A673 (cell line): ENCODE measurements around the gene TENM3. TPM values are rescaled to one million over a fixed set of nuclear protein-coding genes. Genes with fewer than 3 reads are reported as not detected.
"Not testable (repeated sequence)": the region's sequence is repeated elsewhere in the genome, so short reads cannot be mapped to it uniquely, and the experiment has no call there.

Experiments
- BruUV-seq: library from RNA; stranded (reverse); fragments of 400-500 nt; replicated peaks from 2 replicates; lab custom pipeline; 2021; lab: Mats Ljungman, UMichigan
- CTCF ChIA-PET: fragments of 300-600 bp; sonication (Branson Sonifier 250); formaldehyde crosslinking; loops from one replicate; lab custom pipeline; 2022; ENCODE audit warnings: antibody characterized with exemption; lab: Charles Lee
- POLR2A ChIA-PET: fragments of 300-600 bp; sonication (Branson Sonifier 250); formaldehyde crosslinking; loops from one replicate; lab custom pipeline; 2022; ENCODE audit warnings: antibody characterized with exemption; ENCODE audit not compliant: low non-redundant PET; lab: Charles Lee
- DNase-seq: peaks from one replicate; pipeline ENCODE4 v3.0.0-alpha.2; 2015; ENCODE audit warnings: low spot score
- H3K27ac ChIP-seq: fragments of 200-600 bp; sonication (generic); 2 replicates; pipeline ENCODE4 v1.5.1; 2016; ENCODE audit warnings: mixed run types, low read depth, mild to moderate bottlenecking, mixed read lengths, antibody characterized with exemption, low read length; ENCODE audit not compliant: poor library complexity, severe bottlenecking
- H3K27me3 ChIP-seq: fragments of 200-600 bp; sonication (generic); replicated peaks from 2 replicates; pipeline ENCODE4 v1.6.1; 2017; ENCODE audit warnings: mixed run types, low read depth, mild to moderate bottlenecking, mixed read lengths, antibody characterized with exemption, low read length; ENCODE audit not compliant: insufficient read depth, poor library complexity
- H3K36me3 ChIP-seq: fragments of 200-600 bp; sonication (generic); 2 replicates; pipeline ENCODE4 v1.6.1; 2016; ENCODE audit warnings: mixed run types, mild to moderate bottlenecking, mixed read lengths, antibody characterized with exemption, low read length; ENCODE audit not compliant: insufficient read depth, poor library complexity, severe bottlenecking
- H3K4me1 ChIP-seq: fragments of 200-600 bp; sonication (generic); 2 replicates; pipeline ENCODE4 v1.6.1; 2017; ENCODE audit warnings: mixed run types, mild to moderate bottlenecking, mixed read lengths, antibody characterized with exemption, low read length; ENCODE audit not compliant: insufficient read depth, poor library complexity, severe bottlenecking
- H3K4me3 ChIP-seq: fragments of 200-600 bp; sonication (generic); 2 replicates; pipeline ENCODE4 v1.5.1; 2016; ENCODE audit warnings: low read depth, mixed run types, mild to moderate bottlenecking, mixed read lengths, low read length; ENCODE audit not compliant: poor library complexity, severe bottlenecking
- H3K9me3 ChIP-seq: fragments of 200-600 bp; sonication (generic); 2 replicates; pipeline ENCODE4 v1.6.1; 2016; ENCODE audit warnings: mixed run types, low read depth, mild to moderate bottlenecking, mixed read lengths, antibody characterized with exemption, low read length; ENCODE audit not compliant: poor library complexity, severe bottlenecking
- EZH2 ChIP-seq: fragments of 200-600 bp; sonication (generic); IDR thresholded peaks from 2 replicates; pipeline ENCODE4 v1.6.1; 2017; ENCODE audit warnings: borderline replicate concordance, low read depth, mild to moderate bottlenecking, mixed read lengths, antibody characterized with exemption, low read length; ENCODE audit not compliant: poor library complexity, severe bottlenecking
- intact Hi-C: fragments of 100-400 bp; cut with micrococcal nuclease; formaldehyde crosslinking; loops from one replicate; pipeline ENCODE4 v1.10.0; 2022; ENCODE audit not compliant: unreplicated experiment
- total RNA-seq: library from RNA; stranded (reverse); gene quantifications from 2 replicates; pipeline ENCODE4 v1.2.3, GENCODE V29; 2021
- TF ChIP-seq, protein P1 (sequence below): fragments of 300-800, 200-600 bp; sonication (generic); conservative IDR thresholded peaks from 2 replicates; pipeline ENCODE4 v1.5.1; 2017; ENCODE audit warnings: low read depth, mild to moderate bottlenecking, antibody characterized with exemption, low read length, moderate library complexity, mixed read lengths

Gene TENM3
- total RNA-seq, 1 experiment from 2014 or later: 26.4 TPM

- CTCF ChIA-PET: no interaction called here
- no TSS peak for BruUV-seq
- intact Hi-C loops: no loop called here
Measured at GRCh38 chr4:182812916-182813315, 569.7 kb downstream of the TENM3 start.

DNA sequence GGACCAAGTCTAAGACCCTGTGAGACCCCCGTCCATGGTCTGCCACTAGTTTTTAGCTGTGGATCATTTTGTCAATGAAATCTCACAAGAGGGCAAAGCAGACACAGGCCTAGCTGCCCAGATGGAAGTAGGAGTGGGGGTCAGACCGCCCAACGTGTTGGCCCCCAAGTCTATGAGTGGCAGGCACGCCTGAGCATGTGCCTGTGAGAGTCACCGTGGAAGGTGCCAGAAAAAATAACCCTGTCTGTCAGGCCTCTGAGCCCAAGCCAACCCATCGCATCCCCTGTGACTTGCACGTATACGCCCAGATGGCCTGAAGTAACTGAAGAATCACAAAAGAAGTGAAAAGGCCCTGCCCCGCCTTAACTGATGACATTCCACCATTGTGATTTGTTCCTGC lies 570.9 kb downstream of the TENM3 start:
- H3K27ac ChIP-seq, H3K4me1 ChIP-seq, POLR2A ChIA-PET, BruUV-seq, CTCF ChIA-PET, H3K9me3 ChIP-seq, H3K27me3 ChIP-seq, H3K36me3 ChIP-seq, H3K4me3 ChIP-seq, intact Hi-C loops, DNase-seq: not testable (repeated sequence)

More at GRCh38 chr4:182812916-182813315, 569.7 kb downstream of the TENM3 start:
- no peak for DNase-seq
- POLR2A ChIA-PET: no interaction called here
- Histone ChIP-seq H3K27ac (no peak overlapping the region), H3K4me1 (no peaks in the 10 kb centered on the region), H3K27me3 (no peaks in the 10 kb centered on the region), H3K36me3 (no peaks in the 10 kb centered on the region), H3K9me3 (no peaks in the 10 kb centered on the region), H3K4me3 (no peak overlapping the region)
- TF ChIP-seq EZH2: no peak
- TF ChIP-seq, protein P1, sequence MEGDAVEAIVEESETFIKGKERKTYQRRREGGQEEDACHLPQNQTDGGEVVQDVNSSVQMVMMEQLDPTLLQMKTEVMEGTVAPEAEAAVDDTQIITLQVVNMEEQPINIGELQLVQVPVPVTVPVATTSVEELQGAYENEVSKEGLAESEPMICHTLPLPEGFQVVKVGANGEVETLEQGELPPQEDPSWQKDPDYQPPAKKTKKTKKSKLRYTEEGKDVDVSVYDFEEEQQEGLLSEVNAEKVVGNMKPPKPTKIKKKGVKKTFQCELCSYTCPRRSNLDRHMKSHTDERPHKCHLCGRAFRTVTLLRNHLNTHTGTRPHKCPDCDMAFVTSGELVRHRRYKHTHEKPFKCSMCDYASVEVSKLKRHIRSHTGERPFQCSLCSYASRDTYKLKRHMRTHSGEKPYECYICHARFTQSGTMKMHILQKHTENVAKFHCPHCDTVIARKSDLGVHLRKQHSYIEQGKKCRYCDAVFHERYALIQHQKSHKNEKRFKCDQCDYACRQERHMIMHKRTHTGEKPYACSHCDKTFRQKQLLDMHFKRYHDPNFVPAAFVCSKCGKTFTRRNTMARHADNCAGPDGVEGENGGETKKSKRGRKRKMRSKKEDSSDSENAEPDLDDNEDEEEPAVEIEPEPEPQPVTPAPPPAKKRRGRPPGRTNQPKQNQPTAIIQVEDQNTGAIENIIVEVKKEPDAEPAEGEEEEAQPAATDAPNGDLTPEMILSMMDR: no peak

DNA sequence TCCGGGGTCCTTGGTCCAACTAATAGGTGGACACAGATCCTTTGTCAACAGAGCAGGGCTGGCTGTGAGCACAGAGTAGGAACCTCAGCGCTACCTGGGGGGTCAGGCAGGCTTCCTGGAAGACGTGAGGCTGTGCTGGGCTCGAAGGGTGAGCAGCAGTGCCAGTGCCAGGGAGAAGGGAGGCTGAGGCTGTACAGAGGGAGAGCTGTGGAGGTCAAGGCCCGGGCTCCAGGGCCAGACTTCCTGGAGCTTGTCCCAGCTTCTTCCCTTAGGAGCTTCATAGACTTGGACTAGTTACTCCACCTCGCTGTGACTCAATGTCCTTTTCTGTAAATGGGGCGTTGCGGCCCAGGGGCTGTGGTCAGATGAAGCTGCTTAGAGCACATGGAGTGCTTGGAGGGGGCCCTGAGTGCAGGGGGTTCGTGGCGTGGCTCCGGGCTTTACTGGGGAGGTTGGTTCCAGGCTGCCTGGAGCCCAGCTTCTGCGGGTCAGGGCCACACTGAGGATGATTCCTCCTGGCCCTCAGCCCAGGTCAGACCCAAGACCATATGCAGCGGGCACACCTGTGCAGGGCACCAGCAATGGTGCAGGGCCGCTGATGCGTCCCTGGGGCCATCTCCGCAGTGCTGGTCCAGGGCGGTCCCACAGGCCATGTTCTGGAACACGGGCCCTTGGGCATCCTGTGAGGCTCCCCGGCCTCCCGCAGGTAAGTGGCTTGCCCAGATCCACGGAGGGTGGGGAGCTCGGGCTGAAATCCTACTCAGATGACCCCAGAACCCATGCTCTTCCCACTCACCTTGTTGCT lies 575.9 kb downstream of the TENM3 start:
- intact Hi-C loops: no loop called here
- TF ChIP-seq, protein P1: no peak
- TF ChIP-seq EZH2: no peak
- CTCF ChIA-PET: no interaction called here
- Histone ChIP-seq H3K27ac (no peak overlapping the region), H3K9me3 (no peaks in the 10 kb centered on the region), H3K4me3 (no peak overlapping the region), H3K36me3 (no peaks in the 10 kb centered on the region), H3K27me3 (no peaks in the 10 kb centered on the region), H3K4me1 (no peaks in the 10 kb centered on the region)
- DNase-seq: no peak
- POLR2A ChIA-PET: no interaction called here
- no TSS peak for BruUV-seq

DNA sequence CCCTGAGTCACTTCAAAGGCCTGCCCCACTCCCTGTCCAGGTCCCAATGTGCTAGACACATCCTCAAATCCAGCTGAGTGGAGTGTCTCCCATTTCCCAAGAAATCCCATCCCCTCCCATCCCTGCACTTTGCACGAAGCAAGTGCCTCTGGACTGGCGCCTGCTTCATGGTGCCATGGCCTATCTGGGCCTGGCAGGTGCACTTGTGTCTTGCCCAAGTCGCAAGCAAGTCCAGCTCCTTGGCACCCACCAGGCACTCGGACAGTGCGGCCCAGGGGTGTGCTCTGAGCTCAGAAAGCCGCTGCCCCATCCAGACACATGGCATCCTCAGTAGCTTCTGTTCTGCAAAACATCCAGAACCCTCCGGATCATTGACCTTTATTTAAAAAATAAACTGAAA lies 576.5 kb downstream of the TENM3 start:
- intact Hi-C loops: no loop called here
- Histone ChIP-seq H3K27me3 (no peaks in the 10 kb centered on the region), H3K9me3 (no peaks in the 10 kb centered on the region), H3K36me3 (no peaks in the 10 kb centered on the region), H3K27ac (no peak overlapping the region), H3K4me1 (no peaks in the 10 kb centered on the region), H3K4me3 (no peak overlapping the region)
- CTCF ChIA-PET: no interaction called here
- BruUV-seq: no TSS peak
- TF ChIP-seq, protein P1: no peak
- no peak for TF ChIP-seq EZH2
- POLR2A ChIA-PET: no interaction called here
- DNase-seq: no peak
